Measurements from ENCODE around the gene KRT24.

GRCh38 chr17:40714473-40714872, 10.9 kb upstream of the KRT24 start:
- TF ChIP-seq POLR2A (IDR thresholded peaks at IDR 0.05; ENCODE audit: low read depth, low read length): no peak
- no peak for TF ChIP-seq TAF1 (IDR thresholded peaks at IDR 0.05; ENCODE audit: borderline replicate concordance, low read depth, low read length)

Measured in GM12892 (cell line).